Activated CD4-positive, alpha-beta T cell treated with anti-CD3 and anti-CD28 coated beads, Interleukin-10, Interleukin-2, amounts not matched to agents 100 ng/mL and 50 ng/mL, durations not matched to agents 16 hours and 8 hours (primary cell): ENCODE results near the gene TGFBR1.
"Not testable (repeated sequence)": the region's sequence is repeated elsewhere in the genome, so short reads cannot be mapped to it uniquely, and the experiment has no call there.

ENCODE experiments used
- DNase-seq: peaks from one replicate; pipeline ENCODE4 v3.0.0-alpha.2; 2020

TGFBR1 gene

DNA sequence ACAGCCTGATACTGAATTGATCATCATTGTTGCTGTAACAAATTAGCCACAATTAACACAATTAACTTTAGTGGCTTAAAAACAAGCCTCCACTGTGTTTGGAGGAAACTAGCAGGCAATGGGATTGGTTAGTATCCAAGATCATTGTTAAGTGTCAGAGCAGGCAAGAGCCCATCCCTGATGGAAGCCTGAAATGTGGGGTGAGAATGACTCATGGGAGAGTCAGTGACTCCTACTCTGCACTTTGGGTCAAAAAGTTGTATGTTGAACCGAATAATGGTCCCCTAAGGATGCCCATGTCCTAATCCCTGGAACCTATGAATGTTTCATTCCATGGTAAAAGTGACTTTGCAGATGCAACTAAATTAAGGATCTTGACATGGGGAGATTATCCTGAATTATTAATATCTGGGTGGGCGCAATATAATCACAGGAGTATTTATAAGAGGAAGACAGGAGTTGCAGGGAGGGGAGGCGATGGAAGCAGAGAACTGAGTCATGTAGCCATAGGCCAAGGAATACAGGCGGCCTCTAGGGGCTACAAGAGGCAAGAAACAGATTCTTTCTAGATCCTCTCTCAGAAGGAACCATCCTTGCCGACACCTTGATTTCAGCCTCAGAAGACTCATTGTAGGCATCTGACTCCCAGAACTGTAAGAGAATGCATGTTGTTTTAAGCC is 88.0 kb downstream of the TGFBR1 start:
- no peak for DNase-seq

DNA sequence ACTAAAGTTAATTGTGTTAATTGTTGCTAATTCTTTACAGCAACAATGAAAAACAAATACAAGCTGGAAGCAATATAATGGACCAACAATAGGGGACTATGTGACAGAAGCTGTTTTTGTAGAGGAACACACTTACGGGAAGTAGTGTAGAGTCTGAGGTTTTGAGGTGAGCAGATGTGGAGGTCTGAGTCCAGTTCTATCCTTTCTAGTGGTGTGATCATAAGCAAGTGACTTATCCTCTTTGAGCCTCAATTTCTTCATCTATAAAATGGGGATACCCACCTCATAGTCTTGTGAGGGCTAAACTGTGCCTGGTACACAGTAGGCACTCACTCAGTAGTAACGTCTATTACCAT is 88.5 kb downstream of the TGFBR1 start:
- DNase-seq: no peak

DNA sequence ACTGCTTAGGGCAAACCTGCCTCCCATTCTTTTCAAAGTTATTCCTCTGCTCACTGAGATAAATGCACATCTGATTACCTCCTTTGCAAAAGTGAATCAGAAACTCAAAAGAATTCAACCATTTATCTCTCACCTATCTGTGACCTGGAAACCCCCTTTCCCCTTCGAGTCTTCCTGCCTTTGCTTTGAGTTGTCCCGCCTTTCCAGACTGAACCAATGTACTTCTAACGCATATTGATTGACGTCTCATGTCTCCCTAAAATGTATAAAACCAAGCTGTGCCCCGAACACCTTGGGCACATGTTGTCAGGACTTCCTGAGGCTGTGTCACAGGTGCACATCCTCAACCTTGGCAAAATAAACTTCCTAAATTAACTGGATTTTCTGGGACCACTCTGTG is 91.6 kb downstream of the TGFBR1 start:
- DNase-seq: not testable (repeated sequence)

DNA sequence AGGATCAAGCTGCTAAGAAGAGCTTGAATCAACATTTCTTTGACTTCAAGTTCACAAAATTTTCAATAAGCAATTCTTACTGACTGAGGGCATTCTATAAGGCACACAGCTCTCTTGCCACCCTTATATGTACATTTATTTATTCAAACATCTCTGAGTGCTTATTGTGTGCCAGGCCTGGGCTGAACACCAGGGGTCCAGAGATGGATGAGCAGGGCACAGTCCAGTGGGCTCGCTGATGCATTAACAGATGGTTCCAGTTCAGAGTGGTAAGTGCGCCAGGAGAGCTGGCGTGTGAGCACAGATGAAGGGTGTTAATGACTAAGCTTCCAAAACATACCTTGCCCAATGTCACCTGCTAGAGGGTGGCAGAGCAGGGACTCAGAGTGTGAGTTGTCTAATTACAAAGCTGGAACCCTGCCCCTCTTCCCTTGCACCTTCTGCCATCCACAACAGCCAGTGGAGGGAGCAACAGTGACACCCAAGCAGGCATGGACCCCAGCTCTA is 92.3 kb downstream of the TGFBR1 start:
- DNase-seq: no peak

DNA sequence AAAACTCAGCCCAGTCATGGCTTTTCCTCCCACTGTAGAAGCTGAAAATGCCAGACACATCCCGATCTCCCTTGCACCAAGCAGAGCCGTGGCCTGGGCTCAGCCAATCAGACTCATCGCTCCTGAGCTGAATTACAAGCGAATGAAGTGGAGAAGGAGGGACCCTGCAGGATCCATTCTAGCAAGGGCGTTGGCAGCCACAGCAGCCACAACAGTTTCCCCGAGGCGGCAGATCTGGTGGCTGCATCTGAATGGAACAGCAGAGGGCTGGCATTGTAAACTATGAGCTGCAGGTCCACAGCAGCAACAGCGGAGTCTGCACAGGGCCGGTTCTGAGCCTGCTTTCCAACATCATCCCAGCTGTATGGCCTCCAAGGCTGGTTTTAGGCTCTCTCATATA is 93.1 kb downstream of the TGFBR1 start:
- no peak for DNase-seq

DNA sequence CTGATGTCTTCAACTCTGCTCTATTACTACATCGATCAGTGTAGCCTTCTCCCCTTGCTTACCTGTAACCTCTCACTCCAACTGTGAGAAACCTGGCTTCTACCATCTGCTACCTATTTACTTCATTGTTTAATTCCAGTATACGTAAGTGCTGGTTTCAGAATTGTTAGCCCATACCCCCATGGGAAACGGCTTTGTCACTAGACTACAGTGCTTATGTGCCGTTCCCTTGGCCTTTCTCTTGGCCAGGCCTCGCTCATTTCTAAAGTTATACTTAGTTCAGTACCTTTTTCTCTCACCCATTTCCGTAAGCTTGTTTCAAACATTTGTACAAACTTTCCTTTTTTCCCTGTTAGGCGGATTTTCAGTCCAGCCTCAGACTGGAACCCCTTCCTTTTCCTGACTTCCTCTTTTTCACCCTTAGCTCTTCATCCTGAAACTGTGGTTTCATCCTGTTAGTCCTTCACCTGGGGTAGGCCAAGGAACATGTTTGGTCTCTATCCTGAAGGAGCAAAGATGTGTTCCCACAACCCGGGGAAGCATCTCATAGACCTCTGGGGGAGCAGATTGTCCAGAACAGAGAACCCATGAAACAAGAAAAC is 95.1 kb downstream of the TGFBR1 start:
- no peak for DNase-seq

DNA sequence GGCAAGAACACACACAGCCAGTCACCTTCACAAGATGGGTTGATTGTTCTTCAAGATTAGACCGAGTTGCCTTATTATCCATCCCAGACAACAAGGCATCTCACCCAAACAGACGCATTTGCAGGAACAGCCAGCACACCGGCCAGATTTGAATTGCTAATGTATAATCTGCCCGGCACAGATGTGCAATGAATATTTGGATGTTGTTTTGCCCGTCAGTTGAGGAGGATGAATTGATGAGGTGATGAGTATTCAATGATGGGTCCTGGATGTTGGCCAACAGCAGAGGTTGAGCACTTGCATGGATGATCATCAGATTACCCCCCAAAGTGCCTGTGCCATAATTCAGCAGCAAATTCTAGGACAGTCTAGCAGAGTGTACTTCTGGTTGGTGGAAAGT is 96.7 kb downstream of the TGFBR1 start:
- no peak for DNase-seq
